NCI-H748 treated with DMSO at 0.1 percent for 48 hours (cell line): ENCODE results near the gene GNAI3.
A peak's percentile ranks its signal among the peaks of the same experiment; 100 is the strongest.

Experiments used
- DNase-seq: peaks from one replicate; lab custom pipeline; 2025; lab: John Stamatoyannopoulos, UW

GNAI3 gene

GRCh38 chr1:109546311-109547109 lies 1.9 kb upstream of the GNAI3 start:
- DNase-seq, result peak; percentile 90

- peak; percentile 11 for DNase-seq
Measured at GRCh38 chr1:109547463-109548320, 723 bp upstream of the GNAI3 start.

GRCh38 chr1:109556563-109556962 lies 8.1 kb downstream of the GNAI3 start:
- DNase-seq, result no peak

- no peak for DNase-seq
Measured at GRCh38 chr1:109557520-109557919, 9.1 kb downstream of the GNAI3 start.

- DNase-seq, result no peak
Measured at GRCh38 chr1:109559995-109560394, 11.6 kb downstream of the GNAI3 start.

GRCh38 chr1:109564194-109564878 lies 15.9 kb downstream of the GNAI3 start:
- DNase-seq, result no peak

- no peak for DNase-seq
Measured at GRCh38 chr1:109565241-109565640, 16.8 kb downstream of the GNAI3 start.

GRCh38 chr1:109566982-109567381 lies 18.6 kb downstream of the GNAI3 start:
- DNase-seq, result no peak

- no peak for DNase-seq
Measured at GRCh38 chr1:109567877-109568672, 19.7 kb downstream of the GNAI3 start.

GRCh38 chr1:109569323-109569722 lies 20.9 kb downstream of the GNAI3 start:
- no peak for DNase-seq

GRCh38 chr1:109570414-109570813 lies 22.0 kb downstream of the GNAI3 start:
- DNase-seq, result no peak

- DNase-seq, result no peak
Measured at GRCh38 chr1:109573785-109574184, 25.4 kb downstream of the GNAI3 start.

- DNase-seq, result no peak
Measured at GRCh38 chr1:109578947-109579443, 30.6 kb downstream of the GNAI3 start.

GRCh38 chr1:109579491-109579890 lies 31.1 kb downstream of the GNAI3 start:
- DNase-seq, result no peak

- DNase-seq, result no peak
Measured at GRCh38 chr1:109582021-109582420, 33.6 kb downstream of the GNAI3 start.

GRCh38 chr1:109584766-109585165 lies 36.4 kb downstream of the GNAI3 start:
- no peak for DNase-seq

GRCh38 chr1:109586055-109586454 lies 37.6 kb downstream of the GNAI3 start:
- DNase-seq, result no peak

- DNase-seq, result no peak
Measured at GRCh38 chr1:109589177-109589576, 40.8 kb downstream of the GNAI3 start.

- no peak for DNase-seq
Measured at GRCh38 chr1:109589679-109590078, 41.3 kb downstream of the GNAI3 start.

GRCh38 chr1:109592916-109593315 lies 44.5 kb downstream of the GNAI3 start:
- no peak for DNase-seq

GRCh38 chr1:109595531-109595930 lies 47.1 kb downstream of the GNAI3 start:
- no peak for DNase-seq

GRCh38 chr1:109598156-109598555 lies 49.7 kb downstream of the GNAI3 start:
- DNase-seq, result no peak
